H1 (cell line): ENCODE results near the gene PTPRJ. TPM values are rescaled to one million over a fixed set of nuclear protein-coding genes. Genes with fewer than 3 reads are reported as not detected.
"Not testable (repeated sequence)": the region's sequence is repeated elsewhere in the genome, so short reads cannot be mapped to it uniquely, and the experiment has no call there.

Experiments
- CTCF ChIA-PET: fragments of 300-600 bp; sonication (Branson Sonifier 250); formaldehyde crosslinking; loops from one replicate; lab custom pipeline; 2021; ENCODE audit not compliant: partially characterized antibody; lab: Charles Lee
- POLR2A ChIA-PET: fragments of 300-600 bp; sonication (Branson Sonifier 250); formaldehyde crosslinking; loops from one replicate; lab custom pipeline; 2021; ENCODE audit warnings: inconsistent platforms; ENCODE audit not compliant: partially characterized antibody; lab: Charles Lee
- DNase-seq, 2 experiments: peaks; one replicate each; pipeline versions ENCODE4 v3.0.0 to v3.0.0-alpha.2; 2010 to 2022; ENCODE audit warnings: low spot score in 2 of 2, low read depth in 1 of 2, mixed read lengths in 1 of 2
- FAIRE-seq: peaks from 2 replicates; lab custom pipeline; 2011; peaks lifted over from hg19 to GRCh38; lab: Jason Lieb, UNC
- H2AFZ ChIP-seq: 2 replicates; pipeline ENCODE4 v1.8.1; 2012; ENCODE audit warnings: low read length, inconsistent platforms
- H2AK5ac ChIP-seq: 2 replicates; pipeline ENCODE4 v1.6.1; 2013; ENCODE audit warnings: low read depth, low read length
- H2BK120ac ChIP-seq: replicated peaks from 2 replicates; pipeline ENCODE3; 2013; ENCODE audit warnings: low read depth, low read length, inconsistent platforms
- H2BK12ac ChIP-seq: 2 replicates; pipeline ENCODE4 v1.6.1; 2013; ENCODE audit warnings: low read depth, low read length
- H2BK15ac ChIP-seq: 2 replicates; pipeline ENCODE4 v1.6.1; 2013; ENCODE audit warnings: low read length
- H2BK20ac ChIP-seq: 2 replicates; pipeline ENCODE4 v1.6.1; 2013; ENCODE audit warnings: low read length
- H2BK5ac ChIP-seq: 2 replicates; pipeline ENCODE4 v1.6.1; 2013; ENCODE audit warnings: low read depth, low read length
- H3K14ac ChIP-seq: 2 replicates; pipeline ENCODE4 v1.6.1; 2013; ENCODE audit warnings: inconsistent platforms; ENCODE audit not compliant: insufficient read length
- H3K18ac ChIP-seq: 2 replicates; pipeline ENCODE4 v1.6.1; 2013; ENCODE audit warnings: low read length; ENCODE audit errors: extremely low read depth
- H3K23ac ChIP-seq: 2 replicates; pipeline ENCODE4 v1.6.1; 2013; ENCODE audit warnings: inconsistent platforms; ENCODE audit not compliant: insufficient read length
- H3K23me2 ChIP-seq: 2 replicates; pipeline ENCODE4 v1.6.1; 2013; ENCODE audit warnings: low read depth, low read length
- H3K27ac ChIP-seq: 2 replicates; pipeline ENCODE4 v1.6.1; 2011; ENCODE audit warnings: low read depth, low read length, inconsistent platforms
- H3K27me3 ChIP-seq, 4 experiments: replicated peaks in 1 of 4; 1 replicate in 1 of 4; 2 replicates in 3 of 4; pipeline versions ENCODE4 v1.6.1 to v1.8.1; 2011 to 2013; ENCODE audit warnings: low read length in 3 of 4, mild to moderate bottlenecking in 3 of 4, inconsistent platforms in 2 of 4, mixed read lengths in 2 of 4, moderate library complexity in 1 of 4; ENCODE audit not compliant: control insufficient read depth in 3 of 4, insufficient read depth in 3 of 4; ENCODE audit errors: extremely low read depth in 1 of 4
- H3K36me3 ChIP-seq, 4 experiments: 2 replicates each; pipeline versions ENCODE4 v1.6.1 to v1.8.1; 2011 to 2013; ENCODE audit warnings: mild to moderate bottlenecking in 4 of 4, low read length in 3 of 4, moderate library complexity in 2 of 4, control low read depth in 1 of 4, inconsistent platforms in 1 of 4; ENCODE audit not compliant: insufficient read depth in 4 of 4, control insufficient read depth in 2 of 4
- H3K4ac ChIP-seq: replicated peaks from 2 replicates; pipeline ENCODE3; 2013; ENCODE audit warnings: low read length, low read depth, mixed read lengths, inconsistent platforms; ENCODE audit not compliant: insufficient read length
- H3K4me1 ChIP-seq, 4 experiments: replicated peaks in 1 of 4; 1 replicate in 1 of 4; 2 replicates in 3 of 4; pipeline versions ENCODE4 v1.6.1 to v1.8.1; 2011 to 2013; ENCODE audit warnings: low read length in 3 of 4, inconsistent platforms in 2 of 4, mixed read lengths in 1 of 4; ENCODE audit not compliant: insufficient read depth in 4 of 4, control insufficient read depth in 3 of 4
- H3K4me2 ChIP-seq, 2 experiments: 2 replicates each; pipeline versions ENCODE4 v1.6.1 to v1.8.1; 2011 to 2013; ENCODE audit warnings: low read depth in 2 of 2, low read length in 2 of 2, control low read depth in 1 of 2, inconsistent platforms in 1 of 2, mild to moderate bottlenecking in 1 of 2; ENCODE audit not compliant: insufficient read depth in 1 of 2
- H3K4me3 ChIP-seq, 4 experiments: fragments of 200-600, 300-600 bp in 1 of 4; sonication (generic), shearing (Covaris generic), sonication (Bioruptor Twin) in 1 of 4; 2 replicates each; pipeline versions ENCODE4 v1.5.1 to v1.8.1; 2011 to 2016; ENCODE audit warnings: low read length in 4 of 4, low read depth in 3 of 4, control low read depth in 2 of 4, inconsistent platforms in 2 of 4, mild to moderate bottlenecking in 2 of 4, mixed read lengths in 1 of 4, moderate library complexity in 1 of 4; ENCODE audit not compliant: insufficient read depth in 2 of 4; ENCODE audit errors: extremely low read depth in 1 of 4
- H3K56ac ChIP-seq: replicated peaks from 2 replicates; pipeline ENCODE3; 2013; ENCODE audit warnings: low read depth, mild to moderate bottlenecking, mixed read lengths, low read length, inconsistent platforms; ENCODE audit not compliant: insufficient read length
- H3K79me1 ChIP-seq: 2 replicates; pipeline ENCODE4 v1.6.1; 2013; ENCODE audit warnings: low read depth, low read length, control low read depth
- H3K79me2 ChIP-seq, 2 experiments: 2 replicates each; pipeline versions ENCODE4 v1.6.1 to v1.8.1; 2012 to 2013; ENCODE audit warnings: low read length in 2 of 2, mild to moderate bottlenecking in 2 of 2, inconsistent platforms in 1 of 2; ENCODE audit not compliant: insufficient read depth in 2 of 2, control insufficient read depth in 1 of 2
- H3K9ac ChIP-seq, 4 experiments: replicated peaks in 1 of 4; 1 replicate in 1 of 4; 2 replicates in 3 of 4; pipeline versions ENCODE4 v1.6.1 to v1.8.1; 2011 to 2013; ENCODE audit warnings: low read depth in 3 of 4, low read length in 3 of 4, control low read depth in 2 of 4, mild to moderate bottlenecking in 2 of 4, moderate library complexity in 2 of 4, inconsistent platforms in 1 of 4; ENCODE audit errors: extremely low read depth in 1 of 4
- H3K9me3 ChIP-seq, 2 experiments: 2 replicates each; pipeline versions ENCODE4 v1.6.1 to v1.8.1; 2012 to 2013; ENCODE audit warnings: mild to moderate bottlenecking in 2 of 2, moderate library complexity in 2 of 2, control low read depth in 1 of 2, inconsistent platforms in 1 of 2, low read depth in 1 of 2, low read length in 1 of 2, mixed read lengths in 1 of 2; ENCODE audit not compliant: insufficient read depth in 2 of 2
- H4K20me1 ChIP-seq, 2 experiments: replicated peaks in 1 of 2; 2 replicates each; pipeline versions ENCODE3 to v1.8.1; 2011 to 2013; ENCODE audit warnings: inconsistent platforms in 2 of 2, low read length in 2 of 2, mild to moderate bottlenecking in 1 of 2; ENCODE audit not compliant: insufficient read depth in 2 of 2, control insufficient read depth in 1 of 2
- H4K5ac ChIP-seq: 2 replicates; pipeline ENCODE4 v1.6.1; 2013; ENCODE audit warnings: low read length, low read depth, mixed read lengths, inconsistent platforms; ENCODE audit not compliant: insufficient read length
- H4K8ac ChIP-seq: 2 replicates; pipeline ENCODE4 v1.8.0; 2013; ENCODE audit warnings: mild to moderate bottlenecking, moderate library complexity, low read length, inconsistent platforms; ENCODE audit not compliant: insufficient read depth; ENCODE audit errors: extremely low read depth
- H4K91ac ChIP-seq: replicated peaks from 2 replicates; pipeline ENCODE3; 2013; ENCODE audit warnings: low read length, mixed read lengths, inconsistent platforms; ENCODE audit not compliant: insufficient read length
- CBX5 ChIP-seq: fragments of 300-800, 300-1000 bp; sonication (generic); IDR thresholded peaks from 2 replicates; pipeline ENCODE4 v1.7.1; 2016; ENCODE audit warnings: antibody characterized with exemption, low read length, low read depth
- SIX5 ChIP-seq: IDR thresholded peaks from 2 replicates; pipeline ENCODE4 v1.6.1; 2011; ENCODE audit warnings: mild to moderate bottlenecking, low read depth, low read length
- WGBS, 2 experiments: shearing (Covaris generic) in 1 of 2; methylation state at CpG; one replicate each; pipeline versions ENCODE4 v1.1.6 to v1.1.7; 2013 to 2015; ENCODE audit warnings: low lambda C conversion rate in 2 of 2, mixed read lengths in 2 of 2, inconsistent platforms in 1 of 2, low coverage in 1 of 2, missing lambda C conversion rate in 1 of 2; ENCODE audit not compliant: insufficient replicate concordance in 2 of 2, insufficient coverage in 1 of 2, insufficient read length in 1 of 2; ENCODE audit errors: extremely low coverage in 1 of 2, missing lambda C conversion rate in 1 of 2; 5-methylcytosine and 5-hydroxymethylcytosine counted together
- polyA plus RNA-seq, 7 experiments: library from polyadenylated mRNA; depleted of rRNA in 3 of 7; stranded (reverse) in 5 of 7; unstranded in 2 of 7; fragments of >200 nt in 5 of 7; fragments of 200-250 nt in 2 of 7; gene quantifications; 1 replicate in 5 of 7; 2 replicates in 1 of 7; 4 replicates in 1 of 7; pipeline versions ENCODE4 v1.2.1 to v1.2.3, GENCODE V29; 2011 to 2013; ENCODE audit warnings: missing spikeins in 2 of 7, mixed read lengths in 2 of 7
- total RNA-seq: library from RNA; stranded (reverse); fragmentation: NEBNext Ultra II Directional; extraction: Animal tissue kit (Norgen Biotek cat#: 25700); gene quantifications from 2 replicates; pipeline ENCODE4 v1.2.1, GENCODE V29; 2021
- TF ChIP-seq, protein P1 (sequence below): IDR thresholded peaks from 2 replicates; pipeline ENCODE4 v1.6.1; 2011; ENCODE audit warnings: low read length, improper control_type of control experiment

PTPRJ gene
- total and polyA plus RNA-seq, 2 of the 8 experiments (the other 6 are each of a cell fraction or from before 2014, with no cell fraction given): 4.4 to 22.6 TPM

DNA sequence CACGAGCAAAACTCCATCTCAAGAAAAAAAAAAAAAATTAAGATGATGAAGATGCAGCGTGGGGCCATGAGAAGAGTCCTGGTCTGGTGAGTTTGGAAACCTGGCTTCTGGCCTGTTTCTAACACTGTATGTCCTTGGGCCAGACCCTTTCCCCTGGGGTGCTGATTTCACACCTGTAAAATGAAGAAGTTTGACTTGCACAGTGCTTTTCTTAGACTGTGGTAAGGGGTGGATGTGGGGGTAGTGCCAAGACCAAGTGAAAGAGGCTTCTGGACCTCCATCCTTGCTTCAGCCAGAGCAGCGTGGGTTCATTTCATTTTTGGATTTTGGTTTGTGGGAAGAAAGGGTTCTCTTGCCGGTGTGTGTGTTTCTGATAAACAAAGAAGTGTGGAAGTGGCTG lies 42.1 kb downstream of the PTPRJ start (continued):
- no peak for TF ChIP-seq CBX5
- TF ChIP-seq, protein P1, sequence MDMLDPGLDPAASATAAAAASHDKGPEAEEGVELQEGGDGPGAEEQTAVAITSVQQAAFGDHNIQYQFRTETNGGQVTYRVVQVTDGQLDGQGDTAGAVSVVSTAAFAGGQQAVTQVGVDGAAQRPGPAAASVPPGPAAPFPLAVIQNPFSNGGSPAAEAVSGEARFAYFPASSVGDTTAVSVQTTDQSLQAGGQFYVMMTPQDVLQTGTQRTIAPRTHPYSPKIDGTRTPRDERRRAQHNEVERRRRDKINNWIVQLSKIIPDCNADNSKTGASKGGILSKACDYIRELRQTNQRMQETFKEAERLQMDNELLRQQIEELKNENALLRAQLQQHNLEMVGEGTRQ: no peak
- TF ChIP-seq SIX5: no peak

DNA sequence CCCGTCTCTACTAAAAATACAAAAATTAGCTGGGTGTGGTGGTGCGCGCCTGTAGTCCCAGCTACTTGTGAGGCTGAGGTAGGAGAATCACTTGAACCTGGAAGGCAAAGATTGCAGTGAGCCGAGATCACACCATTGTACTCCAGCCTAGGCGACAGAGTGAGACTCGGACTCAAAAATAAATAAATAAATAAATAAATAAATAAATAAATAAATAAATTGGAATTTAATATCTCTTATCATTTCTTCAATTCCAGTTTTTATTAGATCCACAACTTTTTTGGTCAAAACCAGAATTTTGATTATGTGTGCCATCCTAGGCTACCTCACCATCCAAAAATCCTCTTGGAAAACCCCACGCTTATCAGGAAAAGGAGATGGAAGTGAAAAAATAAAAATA lies 43.2 kb downstream of the PTPRJ start:
- not testable (repeated sequence) for H3K4me2 ChIP-seq, H4K91ac ChIP-seq, H3K9ac ChIP-seq, H2BK20ac ChIP-seq, H3K9me3 ChIP-seq, H3K27me3 ChIP-seq, H2AFZ ChIP-seq, H2BK15ac ChIP-seq, H2BK12ac ChIP-seq, H3K23me2 ChIP-seq, H3K23ac ChIP-seq, H3K36me3 ChIP-seq, H3K79me2 ChIP-seq, H3K4me3 ChIP-seq, H2BK5ac ChIP-seq, DNase-seq, H3K56ac ChIP-seq, H3K18ac ChIP-seq, H4K5ac ChIP-seq, H2BK120ac ChIP-seq, H3K27ac ChIP-seq, H3K14ac ChIP-seq, FAIRE-seq, H2AK5ac ChIP-seq, H3K79me1 ChIP-seq, H4K8ac ChIP-seq, H4K20me1 ChIP-seq, H3K4ac ChIP-seq
- WGBS, 2 experiments: 90% methylated on average over 7 of the region's 7 CpGs; no CpG with 5 or more reads in 1 of the 2 experiments
- CTCF ChIA-PET: interaction anchor here (1.1 kb wide), 1 partner anchor 171 kb away, joined by 3 read pairs; no protein-coding TSS in a partner anchor
- peaks cover 3 to 16% (median 5%) of the 10 kb centered on the region in 4 experiments; a peak in 6 of 7 replicates for H3K4me1 ChIP-seq
- POLR2A ChIA-PET: interaction anchor here (1.2 kb wide), 1 partner anchor 13 kb away, joined by 4 read pairs; no protein-coding TSS in a partner anchor
